GM20000 (cell line): ENCODE measurements around the gene HINT1.
"Not testable (repeated sequence)": the region's sequence is repeated elsewhere in the genome, so short reads cannot be mapped to it uniquely, and the experiment has no call there.

Experiments
- DNase-seq: peaks from one replicate; pipeline ENCODE4 v3.0.0; 2012; ENCODE audit warnings: low spot score
- TF ChIP-seq, protein P1 (sequence below): IDR thresholded peaks from 2 replicates; pipeline ENCODE4 v1.5.1; 2012; ENCODE audit warnings: mild to moderate bottlenecking, control low read depth; ENCODE audit errors: extremely low read depth, missing control alignments

HINT1 gene

GRCh38 chr5:131194725-131195124 lies 29.7 kb upstream of the HINT1 start:
- TF ChIP-seq, protein P1, sequence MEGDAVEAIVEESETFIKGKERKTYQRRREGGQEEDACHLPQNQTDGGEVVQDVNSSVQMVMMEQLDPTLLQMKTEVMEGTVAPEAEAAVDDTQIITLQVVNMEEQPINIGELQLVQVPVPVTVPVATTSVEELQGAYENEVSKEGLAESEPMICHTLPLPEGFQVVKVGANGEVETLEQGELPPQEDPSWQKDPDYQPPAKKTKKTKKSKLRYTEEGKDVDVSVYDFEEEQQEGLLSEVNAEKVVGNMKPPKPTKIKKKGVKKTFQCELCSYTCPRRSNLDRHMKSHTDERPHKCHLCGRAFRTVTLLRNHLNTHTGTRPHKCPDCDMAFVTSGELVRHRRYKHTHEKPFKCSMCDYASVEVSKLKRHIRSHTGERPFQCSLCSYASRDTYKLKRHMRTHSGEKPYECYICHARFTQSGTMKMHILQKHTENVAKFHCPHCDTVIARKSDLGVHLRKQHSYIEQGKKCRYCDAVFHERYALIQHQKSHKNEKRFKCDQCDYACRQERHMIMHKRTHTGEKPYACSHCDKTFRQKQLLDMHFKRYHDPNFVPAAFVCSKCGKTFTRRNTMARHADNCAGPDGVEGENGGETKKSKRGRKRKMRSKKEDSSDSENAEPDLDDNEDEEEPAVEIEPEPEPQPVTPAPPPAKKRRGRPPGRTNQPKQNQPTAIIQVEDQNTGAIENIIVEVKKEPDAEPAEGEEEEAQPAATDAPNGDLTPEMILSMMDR = no peak
- no peak for DNase-seq

- not testable (repeated sequence) for DNase-seq
Measured at GRCh38 chr5:131193897-131194296, 28.8 kb upstream of the HINT1 start.

DNA sequence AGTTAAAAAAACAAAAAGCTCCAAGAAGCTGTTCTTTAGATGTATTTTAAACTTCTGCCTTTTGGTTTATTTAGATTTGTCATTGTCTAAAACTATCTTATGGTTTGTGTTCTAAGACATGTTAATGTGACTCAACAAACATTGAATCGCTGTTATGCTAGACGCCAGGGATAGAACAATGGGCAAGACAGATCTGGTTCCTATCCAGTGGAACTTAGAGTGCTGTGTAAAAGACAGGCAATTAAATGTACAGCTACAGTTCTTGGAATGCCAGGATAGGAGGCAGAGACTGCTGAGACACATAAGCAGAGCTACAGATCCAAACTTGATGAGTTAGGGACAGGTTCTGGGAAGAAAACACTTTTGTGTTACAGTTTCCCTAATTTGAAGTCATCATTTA lies 28.1 kb upstream of the HINT1 start:
- TF ChIP-seq, protein P1 = no peak
- DNase-seq = no peak

DNA sequence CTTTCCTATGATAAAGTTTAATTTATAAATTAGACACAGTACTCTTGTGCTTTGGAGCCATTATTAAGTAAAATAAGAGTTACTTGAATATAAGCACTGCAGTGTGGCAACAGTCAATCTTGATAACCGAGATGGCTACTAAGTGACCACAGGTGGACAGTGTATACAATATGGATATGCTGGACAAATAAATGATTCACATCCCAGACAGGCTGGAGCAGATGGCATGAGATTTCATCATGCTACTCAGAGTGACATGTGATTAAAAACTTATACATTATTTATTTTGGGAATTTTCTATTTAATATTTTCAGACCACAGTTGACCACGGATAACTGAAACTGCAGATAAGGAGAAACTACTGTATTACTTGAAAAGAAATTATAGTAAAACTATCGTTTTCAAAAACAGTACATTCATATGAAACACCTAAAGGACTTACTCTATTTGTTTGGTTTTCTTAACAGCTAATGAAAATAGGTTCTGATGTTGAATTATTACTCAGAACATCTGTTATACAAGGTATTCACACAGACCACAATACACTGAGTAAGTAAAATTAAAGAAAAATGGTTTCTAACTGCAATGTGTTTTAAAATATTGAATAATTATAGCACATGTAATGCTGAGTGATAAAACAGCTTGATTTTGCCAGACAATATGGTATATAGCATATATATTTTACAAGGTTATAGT lies 21.7 kb upstream of the HINT1 start:
- TF ChIP-seq, protein P1 = no peak
- DNase-seq = no peak

DNA sequence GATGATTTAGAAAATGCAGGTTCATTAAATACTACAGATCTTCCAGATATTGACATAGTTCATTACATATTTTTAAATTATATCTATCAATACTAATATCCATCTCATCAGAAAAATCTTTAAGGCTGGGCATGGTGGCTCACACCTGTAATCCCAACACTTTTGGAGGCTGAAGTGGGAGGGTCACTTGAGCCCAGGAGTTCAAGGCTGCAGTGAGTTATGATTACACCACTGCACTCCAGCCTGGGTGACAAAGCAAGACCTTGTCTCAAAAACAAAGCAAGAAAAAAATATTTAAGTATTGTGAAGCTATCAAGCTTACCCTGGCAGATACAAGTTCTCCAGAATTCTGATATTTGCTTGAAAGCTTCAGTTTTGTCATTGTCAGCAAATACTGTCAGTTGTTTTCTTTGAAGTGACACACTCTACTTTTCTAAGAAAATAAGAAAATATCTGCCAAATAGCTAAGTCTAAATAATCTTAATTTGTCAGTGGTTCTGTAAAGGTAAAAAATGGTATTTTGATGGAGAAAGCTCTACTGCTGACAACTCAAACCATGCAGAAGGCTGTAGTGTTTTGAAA lies 20.6 kb upstream of the HINT1 start:
- DNase-seq = no peak
- TF ChIP-seq, protein P1 = no peak

GRCh38 chr5:131182839-131183238 lies 17.8 kb upstream of the HINT1 start:
- DNase-seq = no peak
- TF ChIP-seq, protein P1 = no peak

DNA sequence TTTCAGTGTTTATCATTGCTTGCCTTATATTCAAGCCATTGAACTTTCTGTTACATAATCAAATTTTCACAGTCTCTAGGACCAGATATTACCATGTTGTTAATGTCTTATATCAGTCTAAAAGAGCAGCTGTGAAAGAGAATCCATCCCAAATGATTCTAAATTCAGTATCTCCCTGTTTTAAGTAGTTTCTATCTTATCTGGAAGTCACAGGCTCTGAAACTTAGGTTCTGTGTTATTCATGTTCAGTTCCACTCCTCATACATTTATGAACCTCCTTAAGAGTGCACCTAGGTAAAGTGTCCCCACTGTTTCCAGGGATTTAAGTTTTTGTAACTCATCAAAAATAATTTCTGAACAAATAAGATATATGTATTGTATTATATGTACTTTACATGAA lies 15.4 kb upstream of the HINT1 start:
- TF ChIP-seq, protein P1 = no peak
- DNase-seq = no peak

GRCh38 chr5:131171276-131171810 lies 6.3 kb upstream of the HINT1 start:
- TF ChIP-seq, protein P1 = no peak
- no peak for DNase-seq
